ENCODE results near the gene DNAJB1.
A peak's percentile ranks its signal among the peaks of the same experiment; 100 is the strongest.
"Not testable (repeated sequence)": the region's sequence is repeated elsewhere in the genome, so short reads cannot be mapped to it uniquely, and the experiment has no call there.

DNAJB1 gene

DNA sequence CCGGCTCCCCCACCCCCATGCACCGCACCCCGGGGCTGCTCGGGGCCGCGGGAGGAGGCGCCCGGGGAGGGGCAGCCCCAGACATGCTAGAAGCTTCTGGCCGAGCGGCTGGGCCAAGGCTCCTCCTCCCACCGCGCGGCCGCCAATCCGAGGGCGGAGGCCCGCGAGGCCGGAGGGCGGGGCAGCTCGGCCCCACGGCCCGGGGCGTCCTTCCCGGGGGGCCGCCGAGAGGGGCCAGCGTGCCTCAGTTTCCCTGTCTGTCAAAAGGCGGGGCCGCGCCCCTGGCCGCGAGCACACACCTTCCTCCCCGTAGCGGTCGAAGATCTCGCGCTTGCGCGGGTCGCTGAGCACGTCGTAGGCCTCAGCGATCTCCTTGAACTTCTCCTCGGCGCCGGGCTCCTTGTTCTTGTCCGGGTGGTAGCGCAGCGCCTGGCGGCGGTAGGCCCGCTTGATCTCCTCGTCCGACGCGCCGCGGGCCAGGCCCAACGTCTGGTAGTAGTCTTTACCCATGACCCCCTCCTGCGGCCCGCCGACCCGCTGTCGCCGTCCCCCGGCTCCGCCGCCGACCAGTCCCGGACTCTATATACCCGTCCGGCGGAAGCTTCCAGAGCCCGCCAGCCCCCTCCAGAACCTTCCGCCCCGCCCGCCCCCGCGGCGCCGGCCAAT, at the start of gene DNAJB1:
Gene DNAJB1, minus strand, starts transcription at position 558 of the 666 bp plus-strand sequence. Its CDS starts 48 bp downstream, at position 510.
- DNase-seq (ENCODE audit: low read depth), result peak; percentile 89

GRCh38 chr19:14567079-14567478, 48.9 kb upstream of the DNAJB1 start:
- DNase-seq (ENCODE audit: low read depth), result no peak

GRCh38 chr19:14566712-14567077, 48.5 kb upstream of the DNAJB1 start:
- DNase-seq (ENCODE audit: low read depth), result no peak

DNA sequence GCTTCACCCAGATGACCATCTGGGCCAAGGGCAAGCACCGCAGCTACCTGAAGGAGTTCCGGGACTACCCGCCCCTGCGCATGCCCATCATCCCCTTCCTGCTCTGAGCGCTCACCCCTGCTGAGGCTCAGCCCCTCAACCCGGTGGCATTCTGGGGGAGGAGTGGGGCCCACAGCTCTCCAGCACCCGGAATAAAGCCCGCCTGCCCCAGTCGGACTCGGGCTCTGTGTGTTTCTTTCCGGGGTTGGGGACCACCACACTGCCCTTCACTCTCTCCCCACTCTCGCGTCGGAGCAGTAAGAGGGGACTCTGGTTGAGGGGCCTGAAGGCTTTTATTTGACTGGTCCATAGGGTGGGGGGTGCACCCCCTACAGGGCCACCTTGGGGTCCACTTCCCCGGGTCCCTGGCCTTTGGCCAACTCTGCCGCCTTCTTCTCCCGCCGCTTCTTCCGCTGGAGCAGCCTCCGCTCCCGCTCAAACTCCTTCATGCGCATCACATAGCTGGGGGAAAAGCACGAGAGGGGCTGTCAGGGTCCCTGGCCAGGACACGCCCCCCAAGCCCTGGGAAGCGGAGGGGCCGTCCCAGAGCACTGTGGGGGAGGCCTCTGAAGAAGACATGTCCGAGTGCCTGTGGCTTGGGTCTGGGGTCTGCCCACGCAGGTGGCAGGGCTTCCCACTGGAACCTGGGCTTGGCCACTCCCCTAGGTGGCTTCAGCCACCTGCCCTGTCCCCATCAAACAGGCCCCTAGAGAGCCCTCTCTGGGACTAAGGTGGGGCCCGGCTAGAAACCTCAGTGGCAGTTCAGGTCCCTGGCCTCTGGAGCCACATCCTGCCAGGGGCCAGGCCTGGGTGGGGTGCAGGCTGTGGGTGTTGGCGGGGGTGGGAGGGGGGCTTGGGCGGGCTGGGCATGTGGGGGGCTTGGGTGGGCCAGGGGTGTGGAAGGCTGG, 47.8 kb upstream of the DNAJB1 start:
- no peak for DNase-seq (ENCODE audit: low read depth)

DNA sequence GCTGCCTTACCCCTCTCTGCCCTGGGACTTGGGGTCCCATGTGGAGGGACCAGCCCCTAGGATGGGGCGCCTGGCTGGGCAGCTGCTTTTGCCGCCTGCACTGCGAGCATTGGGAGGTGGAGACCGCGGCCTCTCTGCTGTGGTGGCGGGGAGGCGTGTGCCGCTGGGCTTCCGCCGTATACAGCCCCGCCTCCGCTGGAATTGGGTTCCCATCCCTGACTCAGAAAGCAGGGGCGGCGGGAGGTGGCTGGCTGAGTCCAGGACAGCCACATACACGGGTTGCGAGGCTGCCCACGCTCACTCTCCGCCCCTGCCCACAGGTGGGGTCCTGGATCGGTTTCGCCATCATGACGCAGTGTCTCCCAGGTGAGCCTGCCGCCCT, 47.1 kb upstream of the DNAJB1 start:
- DNase-seq (ENCODE audit: low read depth), result no peak

DNA sequence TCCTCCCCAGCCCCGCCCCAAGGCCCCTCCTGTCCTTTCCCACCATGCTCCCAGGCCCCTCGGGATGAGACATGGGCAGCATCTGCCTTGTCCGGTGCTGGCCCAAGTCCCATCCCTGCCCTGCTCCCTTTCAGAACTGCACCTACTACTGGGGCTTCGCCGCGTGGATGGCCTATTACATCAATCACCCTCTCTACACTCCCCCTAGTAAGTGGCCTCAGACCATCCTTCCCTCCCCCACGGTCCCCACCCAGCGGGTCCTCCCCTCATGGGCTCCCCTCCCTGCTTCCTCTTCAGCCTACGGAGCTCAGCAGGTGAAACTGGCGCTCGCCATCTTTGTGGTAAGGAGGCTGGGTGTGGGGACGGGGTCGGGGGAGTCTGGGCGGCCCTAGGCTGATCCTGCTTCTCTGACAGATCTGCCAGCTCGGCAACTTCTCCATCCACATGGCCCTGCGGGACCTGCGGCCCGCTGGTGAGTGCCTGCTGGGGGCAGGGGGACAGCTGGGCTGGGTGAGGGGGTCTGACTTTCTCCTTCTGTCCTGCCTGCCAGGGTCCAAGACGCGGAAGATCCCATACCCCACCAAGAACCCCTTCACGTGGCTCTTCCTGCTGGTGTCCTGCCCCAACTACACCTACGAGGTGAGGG, 46.6 kb upstream of the DNAJB1 start:
- not testable (repeated sequence) for DNase-seq (ENCODE audit: low read depth)

DNA sequence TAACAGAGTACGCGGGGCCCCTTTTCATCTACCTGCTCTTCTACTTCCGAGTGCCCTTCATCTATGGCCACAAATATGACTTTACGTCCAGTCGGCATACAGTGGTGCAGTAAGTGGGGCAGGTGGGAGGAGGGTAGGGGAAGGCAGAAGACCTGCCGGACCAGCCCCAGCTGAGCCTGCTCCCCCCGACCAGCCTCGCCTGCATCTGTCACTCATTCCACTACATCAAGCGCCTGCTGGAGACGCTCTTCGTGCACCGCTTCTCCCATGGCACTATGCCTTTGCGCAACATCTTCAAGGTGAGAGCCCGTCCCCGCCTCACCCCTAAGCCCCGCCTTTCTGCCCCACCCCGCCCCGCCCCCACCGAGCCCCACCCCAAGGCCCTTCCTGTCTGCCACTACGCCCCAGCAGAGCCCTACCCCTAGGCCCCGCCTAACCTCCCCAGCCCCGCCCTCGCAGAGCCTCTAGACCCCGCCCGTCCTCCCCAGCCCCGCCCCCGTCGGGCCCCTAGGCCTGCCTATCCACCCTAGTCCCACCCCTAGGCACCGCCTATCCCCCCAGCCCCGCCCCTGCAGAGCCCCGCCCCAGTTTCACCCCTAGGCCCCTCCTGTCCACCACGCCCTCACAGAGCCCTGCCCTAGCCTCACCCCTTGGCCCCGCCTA, 45.9 kb upstream of the DNAJB1 start:
- DNase-seq (ENCODE audit: low read depth), result no peak

DNA sequence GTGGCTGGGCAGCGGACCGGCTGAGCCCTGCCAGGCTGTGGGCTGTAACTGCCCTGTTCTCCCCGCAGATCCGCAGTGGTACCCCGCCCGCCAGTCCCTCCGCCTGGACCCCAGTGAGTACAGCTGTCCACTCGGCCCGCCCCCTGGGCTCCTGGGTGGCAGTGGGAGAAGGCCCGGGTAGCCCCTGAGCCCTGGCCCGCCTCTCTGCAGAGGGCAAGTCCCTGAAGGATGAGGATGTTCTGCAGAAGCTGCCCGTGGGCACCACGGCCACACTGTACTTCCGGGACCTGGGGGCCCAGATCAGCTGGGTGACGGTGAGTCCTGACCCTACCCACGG, 45.4 kb upstream of the DNAJB1 start:
- no peak for DNase-seq (ENCODE audit: low read depth)

GRCh38 chr19:14562660-14563589, 44.7 kb upstream of the DNAJB1 start:
- DNase-seq (ENCODE audit: low read depth), result no peak

- DNase-seq (ENCODE audit: low read depth), result no peak
Measured at GRCh38 chr19:14561847-14562351, 43.7 kb upstream of the DNAJB1 start.

DNA sequence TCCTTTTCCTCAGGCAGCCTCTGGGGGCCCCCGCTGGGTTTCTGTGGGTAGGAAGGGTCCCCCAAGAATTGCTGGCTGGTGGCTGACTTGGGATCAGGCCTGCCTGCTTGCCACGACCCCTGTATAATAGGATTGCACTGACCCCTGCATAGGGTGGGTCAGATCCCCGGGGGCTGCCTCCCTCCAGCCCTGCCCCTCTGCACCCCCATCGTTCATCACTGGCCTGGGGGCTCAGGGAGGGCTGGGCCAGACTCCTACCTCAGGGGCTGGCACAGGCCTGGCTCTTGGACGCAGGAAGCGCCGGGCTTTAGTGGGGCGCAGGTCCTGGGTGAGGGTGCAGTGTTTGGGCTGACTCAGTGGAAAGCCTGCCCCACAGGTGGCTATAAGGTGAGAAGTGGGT, 43.1 kb upstream of the DNAJB1 start:
- DNase-seq (ENCODE audit: low read depth), result no peak

GRCh38 chr19:14560776-14561108, 42.5 kb upstream of the DNAJB1 start:
- DNase-seq (ENCODE audit: low read depth), result no peak

DNA sequence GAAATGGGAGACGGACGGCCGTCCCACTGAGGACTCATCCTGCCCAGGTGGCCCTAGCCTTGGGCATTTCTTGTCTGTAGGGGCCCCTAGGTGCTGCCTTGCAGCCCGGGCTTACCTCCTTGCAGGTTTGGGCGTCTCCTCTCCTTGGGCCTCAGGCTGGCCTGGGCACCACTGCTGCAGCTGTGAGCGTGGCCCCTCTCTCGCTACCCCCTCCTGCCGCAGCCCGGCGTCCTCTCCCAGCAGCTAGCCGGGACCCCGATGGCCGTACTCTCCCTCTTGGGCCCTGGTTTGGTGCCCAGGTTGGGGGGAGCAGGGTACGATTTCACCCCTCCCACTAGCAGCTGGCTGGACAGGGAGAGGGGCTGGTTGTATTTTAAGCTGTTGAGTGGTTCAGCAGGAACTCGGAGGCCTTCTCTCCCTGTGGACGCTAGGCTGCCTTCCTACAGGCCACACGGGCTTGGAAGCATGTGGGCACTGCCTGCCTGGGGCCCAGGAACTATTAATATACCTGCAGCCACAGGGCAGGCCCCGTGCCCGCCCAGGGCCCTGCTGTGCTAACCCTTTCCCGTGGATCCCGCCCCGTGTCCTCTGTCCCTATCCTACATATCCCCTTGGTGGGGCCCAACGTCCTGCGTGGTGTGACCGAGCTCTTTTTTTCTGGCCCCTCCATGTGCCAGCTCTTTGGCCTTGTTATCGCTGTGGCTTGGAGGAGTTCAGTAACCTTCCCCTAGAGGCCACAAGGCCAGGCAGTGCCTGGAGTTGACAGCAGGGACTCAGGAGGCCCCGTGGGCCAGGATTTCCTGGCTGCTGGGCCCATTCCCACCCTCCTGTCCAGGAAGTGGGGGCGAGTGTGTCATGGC, 41.9 kb upstream of the DNAJB1 start:
- DNase-seq (ENCODE audit: low read depth), result no peak

DNA sequence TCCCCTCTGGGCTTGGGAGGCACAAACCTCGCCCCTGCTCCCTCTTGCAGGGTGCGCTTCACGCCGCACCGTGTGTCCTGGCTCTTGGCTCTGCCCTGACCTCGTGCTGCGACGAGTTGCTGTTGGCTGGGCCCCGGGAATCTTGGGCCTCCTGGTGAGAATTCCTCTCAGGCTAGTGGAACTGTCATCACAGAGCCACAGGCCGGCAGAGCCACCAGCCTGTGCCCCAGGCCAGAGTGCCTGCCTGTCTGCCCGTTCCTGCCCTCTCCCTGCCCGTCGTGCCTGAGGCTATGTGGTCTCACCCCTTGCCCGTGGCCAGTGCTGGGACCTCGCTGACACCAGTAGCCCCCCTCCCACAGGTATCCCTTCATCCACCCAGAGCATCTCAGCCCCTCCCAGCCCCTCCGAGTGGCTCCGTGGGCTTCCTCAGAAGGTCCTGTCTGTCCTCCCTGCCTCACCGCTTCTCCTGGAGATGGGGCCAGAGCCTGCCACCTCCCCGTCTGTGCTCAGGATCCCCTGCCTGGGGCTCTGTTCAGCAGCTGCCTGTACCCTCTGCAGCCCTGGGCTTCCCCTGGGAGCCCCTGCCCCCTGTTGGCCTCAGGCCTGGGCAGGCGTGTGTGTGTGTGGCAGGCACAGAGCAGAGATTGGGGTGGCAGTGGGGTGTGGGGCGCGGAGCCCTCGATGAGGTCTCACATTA, 40.3 kb upstream of the DNAJB1 start:
- no peak for DNase-seq (ENCODE audit: low read depth)

DNA sequence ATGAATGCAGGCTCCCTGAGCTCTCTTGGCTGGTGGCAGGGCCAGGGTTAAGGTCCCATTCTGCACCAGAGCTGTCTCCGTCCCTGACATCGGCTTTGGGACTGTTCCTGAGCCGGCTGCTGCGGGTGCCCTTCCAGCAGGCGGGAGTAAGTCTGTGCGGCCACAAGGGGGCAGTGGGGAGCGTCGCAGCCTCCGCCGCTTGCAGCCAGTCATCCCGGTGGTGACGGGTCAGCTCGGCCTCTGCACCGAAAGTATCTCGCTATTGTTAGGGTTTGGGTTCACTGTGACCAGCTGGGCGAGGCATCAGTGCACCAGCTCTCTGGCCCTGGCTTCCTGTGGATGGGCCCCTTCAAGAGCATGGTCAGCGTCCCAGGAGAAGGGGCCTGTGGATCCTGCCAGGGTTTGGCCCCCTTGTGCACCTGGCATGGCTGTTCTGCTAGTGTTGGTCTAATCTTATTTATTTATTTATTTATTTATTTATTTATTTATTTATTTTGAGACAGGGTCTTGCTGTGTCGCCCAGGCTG, 38.5 kb upstream of the DNAJB1 start:
- peak; percentile 45 for DNase-seq (ENCODE audit: low read depth)

- DNase-seq (ENCODE audit: low read depth), result no peak
Measured at GRCh38 chr19:14555918-14556661, 37.9 kb upstream of the DNAJB1 start.

DNA sequence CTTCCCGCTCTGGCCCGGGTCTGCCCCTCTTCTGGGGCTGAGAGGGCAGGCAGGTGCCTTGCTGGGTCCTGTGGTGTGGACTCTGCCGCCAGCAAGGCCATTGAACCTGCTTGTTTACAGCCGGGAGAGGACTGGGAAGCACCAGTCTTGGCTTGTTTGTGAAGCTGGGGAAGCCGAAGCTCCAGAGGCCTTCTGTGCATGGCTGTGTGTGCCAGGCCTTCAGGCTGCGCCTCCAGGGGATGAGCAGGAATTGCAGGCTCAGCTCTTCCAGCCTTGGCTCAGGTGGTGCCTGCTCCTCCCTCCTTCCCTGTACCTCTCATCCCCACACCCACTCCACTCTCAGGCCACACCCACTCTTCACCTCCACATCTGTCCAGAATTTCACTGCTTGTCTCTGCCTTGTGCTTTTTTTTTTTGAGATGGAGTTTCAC, 36.2 kb upstream of the DNAJB1 start:
- DNase-seq (ENCODE audit: low read depth), result no peak

DNA sequence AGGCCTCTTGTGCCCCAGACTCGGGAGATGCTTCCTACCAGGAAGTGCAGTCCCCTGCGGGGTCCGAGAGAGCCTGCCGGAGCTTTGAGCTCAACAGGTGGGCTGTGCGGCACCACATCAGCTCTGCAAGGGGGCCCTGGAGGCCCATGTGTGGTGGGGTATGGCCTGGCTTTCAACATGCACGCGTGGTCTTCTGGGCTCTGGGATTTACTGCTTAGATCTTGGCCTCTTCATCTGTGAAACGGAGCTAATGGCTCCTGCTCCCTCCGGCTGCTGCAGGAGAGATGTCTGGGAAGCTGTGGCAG, 35.7 kb upstream of the DNAJB1 start:
- DNase-seq (ENCODE audit: low read depth), result no peak

Measured in GM04504 (cell line).